ENCODE measurements around the gene ORM2. TPM values are rescaled to one million over a fixed set of nuclear protein-coding genes. Genes with fewer than 3 reads are reported as not detected.

The ORM2 gene
- total and polyA plus RNA-seq, 7 experiments from 2014 or later, result not detected

- POLR2A ChIA-PET, result interaction anchor here (0.9 to 33.8 kb wide), 3 partner anchors 9 to 31 kb away, joined by 3 to 978 read pairs (median 3); partner anchors contain the start of gene AKNA
- DNase-seq, result no peak
- no peak for ATAC-seq
- intact Hi-C loops (cut with micrococcal nuclease), result loop anchor here (5.0 kb wide), 1 partner anchor 38 kb away; no protein-coding TSS in a partner anchor
- H3K4me1 Mint-ChIP-seq, result peaks cover 47 to 80% (median 63%) of the 10 kb centered on the region in 7 donors
- peaks cover 32 to 44% of the 10 kb centered on the region in 2 donors for H3K4me1 ChIP-seq (ENCODE audit: control insufficient read depth in 2 of 2, insufficient read depth in 2 of 2, low read length in 2 of 2)
- H3K36me3 Mint-ChIP-seq, result peaks cover 21 to 72% (median 55%) of the 10 kb centered on the region in 5 donors
- no peaks in the 10 kb centered on the region for H3K27me3 Mint-ChIP-seq
- no peak overlapping the region for H3K4me3 Mint-ChIP-seq
- H3K36me3 ChIP-seq (ENCODE audit: control insufficient read depth in 2 of 3, insufficient read depth in 3 of 3, low read length in 3 of 3), result peaks cover 76 to 96% (median 92%) of the 10 kb centered on the region in 3 experiments
- no peak overlapping the region for H3K4me3 ChIP-seq (ENCODE audit: low read length)
- H3K27ac ChIP-seq (ENCODE audit: low read depth, low read length), result peak overlapping the region; percentile 63
- CTCF ChIA-PET, result no interaction called here
- H3K27ac Mint-ChIP-seq, result peak overlapping the region; percentile 61 to 98 (median 93)
- H3K27me3 ChIP-seq (ENCODE audit: control insufficient read depth in 2 of 2, insufficient read depth in 2 of 2, low read length in 2 of 2), result no peaks in the 10 kb centered on the region
- no peaks in the 10 kb centered on the region for H3K9me3 ChIP-seq (ENCODE audit: control insufficient read depth in 2 of 3, low read length in 3 of 3)
- H3K9me3 Mint-ChIP-seq, result no peaks in the 10 kb centered on the region
Measured at GRCh38 chr9:114359801-114360200, 30.1 kb downstream of the ORM2 start.

GRCh38 chr9:114361542-114361941 is 31.9 kb downstream of the ORM2 start:
- Histone ChIP-seq H3K36me3 (ENCODE audit: control insufficient read depth in 2 of 3, insufficient read depth in 3 of 3, low read length in 3 of 3) (peaks cover 77 to 92% (median 83%) of the 10 kb centered on the region in 3 experiments), H3K27ac (ENCODE audit: low read depth, low read length) (peak overlapping the region; percentile 63), H3K4me3 (ENCODE audit: low read length) (no peak overlapping the region), H3K27me3 (ENCODE audit: control insufficient read depth in 2 of 2, insufficient read depth in 2 of 2, low read length in 2 of 2) (no peaks in the 10 kb centered on the region), H3K9me3 (ENCODE audit: control insufficient read depth in 2 of 3, low read length in 3 of 3) (no peaks in the 10 kb centered on the region), H3K4me1 (ENCODE audit: control insufficient read depth in 2 of 2, insufficient read depth in 2 of 2, low read length in 2 of 2) (peaks cover 48 to 59% of the 10 kb centered on the region in 2 donors)
- Mint-ChIP-seq H3K9me3 (no peaks in the 10 kb centered on the region), H3K27ac (peak overlapping the region; percentile 43 to 98 (median 93)), H3K27me3 (no peaks in the 10 kb centered on the region), H3K4me3 (peak overlapping the region in 1 of 10 donors; percentile 37), H3K4me1 (peaks cover 52 to 91% (median 74%) of the 10 kb centered on the region in 7 donors), H3K36me3 (peaks cover 22 to 76% (median 64%) of the 10 kb centered on the region in 5 donors)
- DNase-seq (no peak), ATAC-seq (no peak)
- intact Hi-C loops (cut with micrococcal nuclease), result loop anchor here (5.0 kb wide), 1 partner anchor 36 kb away; no protein-coding TSS in a partner anchor
- CTCF ChIA-PET, result interaction anchor here (2.0 kb wide), 1 partner anchor 23 kb away, joined by 4 read pairs; no protein-coding TSS in a partner anchor
- POLR2A ChIA-PET, result interaction anchor here (0.9 to 33.8 kb wide), 5 partner anchors 8 to 951 kb away, joined by 3 to 978 read pairs (median 4); partner anchors contain the start of genes AKNA and POLE3

- Histone ChIP-seq H3K9me3 (ENCODE audit: control insufficient read depth in 2 of 3, low read length in 3 of 3) (no peaks in the 10 kb centered on the region), H3K4me3 (ENCODE audit: low read length) (no peak overlapping the region), H3K27me3 (ENCODE audit: control insufficient read depth in 2 of 2, insufficient read depth in 2 of 2, low read length in 2 of 2) (no peaks in the 10 kb centered on the region), H3K4me1 (ENCODE audit: control insufficient read depth in 2 of 2, insufficient read depth in 2 of 2, low read length in 2 of 2) (peaks cover 56 to 64% of the 10 kb centered on the region in 2 donors), H3K27ac (ENCODE audit: low read depth, low read length) (peak overlapping the region; percentile 63), H3K36me3 (ENCODE audit: control insufficient read depth in 2 of 3, insufficient read depth in 3 of 3, low read length in 3 of 3) (peaks cover 75 to 89% (median 79%) of the 10 kb centered on the region in 3 experiments)
- Mint-ChIP-seq H3K27ac (peak overlapping the region in 8 of 9 donors; percentile 25 to 98 (median 90)), H3K27me3 (no peaks in the 10 kb centered on the region), H3K4me1 (peaks cover 57 to 91% (median 78%) of the 10 kb centered on the region in 7 donors), H3K9me3 (no peaks in the 10 kb centered on the region), H3K36me3 (peaks cover 18 to 76% (median 65%) of the 10 kb centered on the region in 5 donors), H3K4me3 (peak overlapping the region in 1 of 10 donors; percentile 74)
- ChIA-PET CTCF (interaction anchor here (1.4 to 2.0 kb wide), 2 partner anchors 22 to 24 kb away, joined by 4 read pairs; no protein-coding TSS in a partner anchor), POLR2A (interaction anchor here (0.7 to 33.8 kb wide), 7 partner anchors 9 to 566 kb away, joined by 3 to 978 read pairs (median 5); partner anchors contain the start of gene AKNA)
- no peak for ATAC-seq
- no peak for DNase-seq
- intact Hi-C loops (cut with micrococcal nuclease), result loop anchor here (2.0 to 5.0 kb wide), 2 partner anchors 14 to 35 kb away; no protein-coding TSS in a partner anchor
Measured at GRCh38 chr9:114362394-114362793, 32.7 kb downstream of the ORM2 start.

- ATAC-seq (peak; percentile 45), DNase-seq (peak in 6 of 9 donors; percentile 40 to 62 (median 50))
- Mint-ChIP-seq H3K27me3 (no peaks in the 10 kb centered on the region), H3K4me1 (peaks cover 65 to 93% (median 80%) of the 10 kb centered on the region in 7 donors), H3K36me3 (peaks cover 12 to 78% (median 63%) of the 10 kb centered on the region in 5 donors), H3K9me3 (no peaks in the 10 kb centered on the region), H3K27ac (peak overlapping the region; percentile 70 to 98 (median 93)), H3K4me3 (peak overlapping the region; percentile 51 to 98 (median 72))
- intact Hi-C loops (cut with micrococcal nuclease), result loop anchor here (1.0 to 5.0 kb wide), 5 partner anchors 9 to 34 kb away; no protein-coding TSS in a partner anchor
- no peaks in the 10 kb centered on the region for H3K27me3 ChIP-seq (ENCODE audit: control insufficient read depth in 2 of 2, insufficient read depth in 2 of 2, low read length in 2 of 2)
- H3K4me1 ChIP-seq (ENCODE audit: control insufficient read depth in 2 of 2, insufficient read depth in 2 of 2, low read length in 2 of 2), result peaks cover 67 to 73% of the 10 kb centered on the region in 2 donors
- peak overlapping the region; percentile 63 for H3K27ac ChIP-seq (ENCODE audit: low read depth, low read length)
- H3K4me3 ChIP-seq (ENCODE audit: low read length), result no peak overlapping the region
- no peaks in the 10 kb centered on the region for H3K9me3 ChIP-seq (ENCODE audit: control insufficient read depth in 2 of 3, low read length in 3 of 3)
- ChIA-PET POLR2A (interaction anchor here (0.7 to 33.8 kb wide), 9 partner anchors 8 to 565 kb away, joined by 3 to 978 read pairs (median 5); partner anchors contain the start of gene AKNA), CTCF (interaction anchor here (0.6 to 2.1 kb wide), 5 partner anchors 10 to 290 kb away, joined by 3 to 7 read pairs (median 3); no protein-coding TSS in a partner anchor)
- peaks cover 69 to 90% (median 79%) of the 10 kb centered on the region in 3 experiments for H3K36me3 ChIP-seq (ENCODE audit: control insufficient read depth in 2 of 3, insufficient read depth in 3 of 3, low read length in 3 of 3)
Measured at GRCh38 chr9:114363424-114363823, 33.8 kb downstream of the ORM2 start.

GRCh38 chr9:114364134-114365041 is 34.7 kb downstream of the ORM2 start:
- Mint-ChIP-seq H3K27me3 (no peaks in the 10 kb centered on the region), H3K27ac (peak overlapping the region; percentile 70 to 98 (median 93)), H3K4me1 (peaks cover 68 to 99% (median 85%) of the 10 kb centered on the region in 7 donors), H3K4me3 (peak overlapping the region in 9 of 10 donors; percentile 45 to 98 (median 70)), H3K9me3 (no peaks in the 10 kb centered on the region), H3K36me3 (peaks cover 11 to 77% (median 61%) of the 10 kb centered on the region in 5 donors)
- intact Hi-C loops (cut with micrococcal nuclease), result loop anchor here (5.0 kb wide), 1 partner anchor 33 kb away; no protein-coding TSS in a partner anchor
- Histone ChIP-seq H3K36me3 (ENCODE audit: control insufficient read depth in 2 of 3, insufficient read depth in 3 of 3, low read length in 3 of 3) (peaks cover 68 to 83% (median 77%) of the 10 kb centered on the region in 3 experiments), H3K27ac (ENCODE audit: low read depth, low read length) (peak overlapping the region; percentile 63), H3K4me3 (ENCODE audit: low read length) (no peak overlapping the region), H3K9me3 (ENCODE audit: control insufficient read depth in 2 of 3, low read length in 3 of 3) (no peaks in the 10 kb centered on the region), H3K4me1 (ENCODE audit: control insufficient read depth in 2 of 2, insufficient read depth in 2 of 2, low read length in 2 of 2) (peaks cover 72 to 79% of the 10 kb centered on the region in 2 donors), H3K27me3 (ENCODE audit: control insufficient read depth in 2 of 2, insufficient read depth in 2 of 2, low read length in 2 of 2) (no peaks in the 10 kb centered on the region)
- CTCF ChIA-PET, result interaction anchor here (0.9 to 2.1 kb wide), 7 partner anchors 8 to 289 kb away, joined by 3 to 7 read pairs (median 4); partner anchors contain the start of gene AKNA
- DNase-seq (no peak), ATAC-seq (peak; percentile 37)
- POLR2A ChIA-PET, result interaction anchor here (1.0 to 33.8 kb wide), 9 partner anchors 9 to 27 kb away, joined by 3 to 978 read pairs (median 5); partner anchors contain the start of gene AKNA

Data from naive thymus-derived CD4-positive, alpha-beta T cell (primary cell).